ENCODE data around the gene UNKL.

DNA sequence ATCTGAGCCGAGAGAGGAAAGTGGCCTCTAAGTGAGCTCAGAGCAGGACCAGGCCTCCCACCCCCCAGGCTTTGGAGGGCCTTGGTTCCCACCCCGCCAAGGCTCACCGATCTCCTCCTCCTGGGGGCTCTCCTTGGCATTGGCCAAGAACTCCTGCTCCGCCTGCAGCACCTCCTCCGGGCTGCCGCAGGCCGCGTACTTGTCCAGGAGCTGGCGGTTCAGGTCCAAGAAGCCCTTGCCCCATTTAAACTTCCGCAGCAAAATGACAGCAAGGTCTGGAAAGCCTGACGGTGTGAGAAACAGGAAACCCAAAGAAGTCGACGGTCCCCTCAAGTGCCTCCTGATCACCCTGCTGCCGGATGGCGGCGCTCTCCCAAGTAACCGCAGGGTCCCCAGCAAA, 64.6 kb downstream of the UNKL start:
- TF ChIP-seq POLR2A (IDR thresholded peaks at IDR 0.05) = no peak
- TF ChIP-seq, protein P1, sequence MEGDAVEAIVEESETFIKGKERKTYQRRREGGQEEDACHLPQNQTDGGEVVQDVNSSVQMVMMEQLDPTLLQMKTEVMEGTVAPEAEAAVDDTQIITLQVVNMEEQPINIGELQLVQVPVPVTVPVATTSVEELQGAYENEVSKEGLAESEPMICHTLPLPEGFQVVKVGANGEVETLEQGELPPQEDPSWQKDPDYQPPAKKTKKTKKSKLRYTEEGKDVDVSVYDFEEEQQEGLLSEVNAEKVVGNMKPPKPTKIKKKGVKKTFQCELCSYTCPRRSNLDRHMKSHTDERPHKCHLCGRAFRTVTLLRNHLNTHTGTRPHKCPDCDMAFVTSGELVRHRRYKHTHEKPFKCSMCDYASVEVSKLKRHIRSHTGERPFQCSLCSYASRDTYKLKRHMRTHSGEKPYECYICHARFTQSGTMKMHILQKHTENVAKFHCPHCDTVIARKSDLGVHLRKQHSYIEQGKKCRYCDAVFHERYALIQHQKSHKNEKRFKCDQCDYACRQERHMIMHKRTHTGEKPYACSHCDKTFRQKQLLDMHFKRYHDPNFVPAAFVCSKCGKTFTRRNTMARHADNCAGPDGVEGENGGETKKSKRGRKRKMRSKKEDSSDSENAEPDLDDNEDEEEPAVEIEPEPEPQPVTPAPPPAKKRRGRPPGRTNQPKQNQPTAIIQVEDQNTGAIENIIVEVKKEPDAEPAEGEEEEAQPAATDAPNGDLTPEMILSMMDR (IDR thresholded peaks at IDR 0.05) = no peak
- TF ChIP-seq POLR2AphosphoS5 (IDR thresholded peaks at IDR 0.05) = no peak
